Body of pancreas (tissue), 4 donors: ENCODE data around the gene ME1. TPM values are rescaled to one million over a fixed set of nuclear protein-coding genes. Genes with fewer than 3 reads are reported as not detected.
A peak's percentile ranks its signal among the peaks of the same experiment; 100 is the strongest.

Source experiments
- ATAC-seq: fragments of 150-250 bp; one replicate; pipeline ENCODE4 v1.9.1; 2016
- DNase-seq, 4 donors: peaks; one replicate each; pipeline ENCODE4 v3.0.0-alpha.2; 2019
- H3K27ac ChIP-seq, 4 donors: fragments of 200-600 bp; sonication (generic); 1 replicate in 3 of 4; 2 replicates in 1 of 4; pipeline versions ENCODE4 v1.5.1 to v1.6.1; 2016 to 2019; ENCODE audit warnings: mild to moderate bottlenecking in 1 of 4, mixed read lengths in 1 of 4, moderate library complexity in 1 of 4
- H3K27me3 ChIP-seq, 2 donors: fragments of 200-600 bp; sonication (generic); one replicate each; pipeline ENCODE4 v1.6.0; 2016; ENCODE audit warnings: mild to moderate bottlenecking in 1 of 2
- H3K36me3 ChIP-seq, 2 donors: fragments of 200-600 bp; sonication (generic); replicated peaks in 1 of 2; 2 replicates each; pipeline ENCODE4 v1.5.1; 2016; ENCODE audit warnings: low read depth in 2 of 2; ENCODE audit not compliant: insufficient read depth in 1 of 2
- H3K4me1 ChIP-seq: fragments of 200-600 bp; sonication (generic); one replicate; pipeline ENCODE4 v1.6.0; 2016
- H3K4me3 ChIP-seq, 2 donors: fragments of 200-600 bp; sonication (generic); 1 replicate in 1 of 2; 2 replicates in 1 of 2; pipeline ENCODE4 v1.5.1; 2016 to 2019
- H3K9me3 ChIP-seq, 3 donors: fragments of 200-600 bp; sonication (generic); 1 replicate in 2 of 3; 2 replicates in 1 of 3; pipeline ENCODE4 v1.5.1; 2016
- POLR2A ChIP-seq, 3 donors: fragments of 450-650 bp; IDR thresholded peaks; one replicate each; pipeline ENCODE4 v1.6.1; 2016; ENCODE audit warnings: antibody characterized with exemption in 3 of 3, mild to moderate bottlenecking in 2 of 3
- WGBS, 2 donors: methylation state at CpG; one replicate each; pipeline ENCODE4 v1.1.5; 2017; 5-methylcytosine and 5-hydroxymethylcytosine counted together
- intact Hi-C: fragments of 100-400 bp; cut with DNase I; formaldehyde crosslinking; loops from one replicate; pipeline ENCODE4 v1.15.1; 2023
- total RNA-seq, 2 donors: library from RNA; depleted of rRNA; stranded (reverse); fragments of >200 nt; gene quantifications; one replicate each; pipeline ENCODE4 v1.1.0, GENCODE V29; 2016
- TF ChIP-seq, protein P1 (sequence below), 7 experiments: fragments of 450-650 bp in 4 of 7; fragments of 200-600 bp in 3 of 7; sonication (generic) in 3 of 7; IDR thresholded peaks; one replicate each; pipeline ENCODE4 v1.5.1; 2016 to 2019; ENCODE audit warnings: antibody characterized with exemption in 7 of 7

Gene ME1
- total RNA-seq, 2 donors from 2014 or later: 7.9 to 10.4 TPM

DNA sequence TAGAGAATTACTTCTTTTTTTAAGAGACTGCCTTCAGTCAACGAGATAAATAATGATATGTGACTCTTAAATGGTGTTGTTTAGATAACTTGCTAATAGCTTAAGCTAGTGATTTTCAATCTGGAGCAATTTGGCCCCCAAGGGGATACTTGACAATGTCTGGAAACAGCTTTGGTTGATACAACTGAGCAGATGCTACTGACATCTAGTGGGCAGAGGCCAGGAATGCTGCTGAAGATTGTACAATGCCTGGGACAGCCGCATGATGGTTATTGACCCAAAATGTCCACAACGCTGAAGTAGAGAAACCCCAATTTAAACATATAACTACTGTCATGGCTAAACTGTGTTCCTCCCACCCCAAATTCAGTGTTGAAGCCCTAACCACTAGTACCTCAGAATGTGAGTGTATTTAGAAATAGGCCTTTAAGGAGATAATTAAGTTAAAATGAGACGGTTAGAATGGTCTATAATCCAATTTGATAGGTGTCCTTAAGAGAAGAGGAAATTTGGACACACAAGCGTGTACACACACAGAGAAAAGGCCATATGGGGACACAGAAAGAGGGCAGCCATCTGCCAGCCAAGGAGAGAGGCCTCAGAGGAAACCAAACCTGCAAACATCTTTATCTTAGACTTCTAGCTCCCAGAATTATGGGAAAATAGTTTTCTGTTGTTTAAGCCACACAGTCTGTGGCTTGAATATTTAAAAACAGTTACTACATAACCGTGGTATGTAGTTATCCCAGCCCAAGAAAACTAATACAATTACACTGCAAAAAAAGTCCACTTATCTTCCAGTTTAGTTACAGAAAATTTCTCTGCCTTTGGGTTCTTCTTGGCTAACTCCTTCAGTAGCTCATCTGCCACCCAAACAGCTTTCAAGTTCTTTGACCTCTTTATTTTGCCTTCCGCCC lies 215.5 kb downstream of the ME1 start:
- intact Hi-C loops: no loop called here
- DNase-seq (peak; percentile 61 to 75 (median 67)), ATAC-seq (peak; percentile 89)
- Histone ChIP-seq H3K4me1 (no peaks in the 10 kb centered on the region), H3K36me3 (no peaks in the 10 kb centered on the region), H3K27me3 (no peaks in the 10 kb centered on the region), H3K27ac (no peak overlapping the region), H3K4me3 (no peak overlapping the region), H3K9me3 (no peaks in the 10 kb centered on the region)
- TF ChIP-seq, protein P1, sequence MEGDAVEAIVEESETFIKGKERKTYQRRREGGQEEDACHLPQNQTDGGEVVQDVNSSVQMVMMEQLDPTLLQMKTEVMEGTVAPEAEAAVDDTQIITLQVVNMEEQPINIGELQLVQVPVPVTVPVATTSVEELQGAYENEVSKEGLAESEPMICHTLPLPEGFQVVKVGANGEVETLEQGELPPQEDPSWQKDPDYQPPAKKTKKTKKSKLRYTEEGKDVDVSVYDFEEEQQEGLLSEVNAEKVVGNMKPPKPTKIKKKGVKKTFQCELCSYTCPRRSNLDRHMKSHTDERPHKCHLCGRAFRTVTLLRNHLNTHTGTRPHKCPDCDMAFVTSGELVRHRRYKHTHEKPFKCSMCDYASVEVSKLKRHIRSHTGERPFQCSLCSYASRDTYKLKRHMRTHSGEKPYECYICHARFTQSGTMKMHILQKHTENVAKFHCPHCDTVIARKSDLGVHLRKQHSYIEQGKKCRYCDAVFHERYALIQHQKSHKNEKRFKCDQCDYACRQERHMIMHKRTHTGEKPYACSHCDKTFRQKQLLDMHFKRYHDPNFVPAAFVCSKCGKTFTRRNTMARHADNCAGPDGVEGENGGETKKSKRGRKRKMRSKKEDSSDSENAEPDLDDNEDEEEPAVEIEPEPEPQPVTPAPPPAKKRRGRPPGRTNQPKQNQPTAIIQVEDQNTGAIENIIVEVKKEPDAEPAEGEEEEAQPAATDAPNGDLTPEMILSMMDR (IDR thresholded peaks at IDR 0.05): peak; percentile 50 to 76 (median 71)
- TF ChIP-seq POLR2A (IDR thresholded peaks at IDR 0.05): no peak
- 27% methylated on average over 7 of the region's 7 CpGs for WGBS, 2 donors

DNA sequence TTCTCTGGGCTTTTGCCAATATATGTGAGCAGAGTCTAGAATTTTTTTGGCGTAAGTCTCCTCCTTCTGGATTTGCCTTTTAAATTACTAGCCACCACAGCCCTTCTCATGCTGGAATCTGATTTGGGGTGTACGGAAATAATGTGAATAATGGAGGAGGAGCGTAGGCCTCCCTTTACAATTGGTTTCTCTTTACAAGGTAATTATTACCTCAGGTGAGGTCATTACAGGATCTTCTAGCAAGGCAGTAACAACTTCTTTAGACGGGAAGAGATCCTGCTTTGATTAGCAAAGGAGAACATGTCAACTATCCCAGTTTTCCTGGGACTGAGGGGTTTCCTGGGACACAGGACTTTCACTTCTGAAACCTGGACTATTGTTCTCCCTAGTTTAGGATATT lies 228.8 kb downstream of the ME1 start:
- no peak overlapping the region for H3K4me3 ChIP-seq
- WGBS, 2 donors: 66 to 78% methylated on average over 4 of the region's 4 CpGs
- DNase-seq (no peak), ATAC-seq (no peak)
- H3K4me1 ChIP-seq: no peaks in the 10 kb centered on the region
- no peaks in the 10 kb centered on the region for H3K27me3 ChIP-seq
- no peak for TF ChIP-seq POLR2A (IDR thresholded peaks at IDR 0.05)
- TF ChIP-seq, protein P1 (IDR thresholded peaks at IDR 0.05): no peak
- H3K27ac ChIP-seq: no peak overlapping the region
- H3K36me3 ChIP-seq: no peaks in the 10 kb centered on the region
- no peaks in the 10 kb centered on the region for H3K9me3 ChIP-seq
- intact Hi-C loops: no loop called here

DNA sequence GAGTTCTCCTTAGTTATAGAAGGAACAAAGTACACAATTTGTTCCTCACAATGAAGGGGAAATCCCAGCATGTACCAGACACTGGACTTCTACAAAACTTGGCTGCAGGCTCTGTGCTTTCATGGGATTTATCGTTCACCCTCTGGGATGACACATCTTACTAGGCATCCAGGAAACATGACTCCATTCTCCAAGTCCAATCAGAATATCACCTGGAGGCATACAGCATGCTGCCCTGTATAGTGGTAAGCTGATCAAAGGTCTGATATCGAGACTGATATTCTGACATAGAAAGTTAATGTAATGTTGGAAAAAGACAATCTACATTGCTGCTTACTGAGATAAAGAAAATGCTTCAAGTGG lies 231.0 kb downstream of the ME1 start:
- ATAC-seq: peak; percentile 84
- WGBS, 2 donors: 52 to 58% methylated on average over 2 of the region's 2 CpGs
- no peaks in the 10 kb centered on the region for H3K27me3 ChIP-seq

DNA sequence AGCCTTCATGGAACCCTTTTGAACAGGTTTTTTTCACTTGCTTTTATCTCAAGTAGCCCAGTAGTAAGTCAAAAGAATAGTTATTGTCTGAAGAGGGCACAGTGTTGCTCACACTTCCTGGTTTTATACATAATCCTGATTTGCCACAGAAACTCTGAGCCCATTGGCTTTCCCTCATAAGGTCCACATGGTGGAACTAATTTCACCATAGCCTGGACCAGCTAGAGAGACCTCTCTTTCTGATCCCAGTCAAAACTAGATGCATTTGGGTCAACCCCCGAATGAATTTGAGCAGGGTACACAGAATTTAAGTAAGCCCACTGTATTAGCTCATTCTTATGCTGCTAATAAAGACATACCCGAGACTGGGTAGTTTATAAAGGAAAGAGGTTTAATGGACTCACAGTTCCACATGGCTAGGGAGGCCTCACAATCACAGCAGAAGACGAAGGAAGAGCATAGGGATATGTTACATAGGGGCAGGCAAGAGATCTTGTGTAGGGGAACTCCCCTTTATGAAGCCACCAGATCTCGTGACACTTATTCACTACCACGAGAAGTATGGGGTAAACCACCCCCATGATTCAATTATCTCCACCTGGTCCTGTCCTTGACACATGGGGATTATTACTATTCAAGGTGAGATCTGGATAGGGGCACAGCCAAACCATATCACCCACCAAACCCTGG lies 231.5 kb downstream of the ME1 start:
- peak overlapping the region in 2 of 4 donors; percentile 30 to 37 for H3K27ac ChIP-seq
- WGBS, 2 donors: 75 to 81% methylated on average over 5 of the region's 5 CpGs
- ATAC-seq: peak; percentile 39
- DNase-seq: no peak
- H3K4me3 ChIP-seq: no peak overlapping the region
- TF ChIP-seq, protein P1 (IDR thresholded peaks at IDR 0.05): no peak
- no peak for TF ChIP-seq POLR2A (IDR thresholded peaks at IDR 0.05)
- intact Hi-C loops: no loop called here
- H3K9me3 ChIP-seq: no peaks in the 10 kb centered on the region
- H3K27me3 ChIP-seq: no peaks in the 10 kb centered on the region
- H3K36me3 ChIP-seq: no peaks in the 10 kb centered on the region
- peaks cover 10% of the 10 kb centered on the region for H3K4me1 ChIP-seq

More for the DNA sequence above, 231.0 kb downstream of the ME1 start:
- DNase-seq: peak in 1 of 4 donors; percentile 34
- Histone ChIP-seq H3K4me3 (no peak overlapping the region), H3K9me3 (no peaks in the 10 kb centered on the region), H3K36me3 (no peaks in the 10 kb centered on the region), H3K4me1 (peaks cover 4% of the 10 kb centered on the region), H3K27ac (peak overlapping the region in 2 of 4 donors; percentile 30 to 37)
- intact Hi-C loops: no loop called here
- no peak for TF ChIP-seq POLR2A (IDR thresholded peaks at IDR 0.05)
- TF ChIP-seq, protein P1 (IDR thresholded peaks at IDR 0.05): no peak
